Right lobe of liver (tissue), 6 donors: ENCODE data around the gene ITPRIPL1. TPM values are rescaled to one million over a fixed set of nuclear protein-coding genes. Genes with fewer than 3 reads are reported as not detected.

Experiments
- ATAC-seq, 4 donors: fragments of 200-7000 bp; cut with Tn5 transposase; one replicate each; pipeline ENCODE4 v1.9.1; 2020; ENCODE audit warnings: mild to moderate bottlenecking in 4 of 4, moderate library complexity in 4 of 4
- DNase-seq, 3 donors: peaks; one replicate each; pipeline ENCODE4 v3.0.0-alpha.2; 2020
- H3K27ac ChIP-seq, 3 donors: fragments of 200-600 bp; one replicate each; pipeline ENCODE4 v1.8.0; 2022
- H3K27me3 ChIP-seq, 2 donors: fragments of 200-600 bp; one replicate each; pipeline ENCODE4 v1.8.0; 2022
- H3K36me3 ChIP-seq, 4 donors: fragments of 200-600 bp; sonication (generic) in 1 of 4; one replicate each; pipeline versions ENCODE4 v1.5.1 to v1.8.0; 2017 to 2022; ENCODE audit warnings: control low read depth in 1 of 4
- H3K4me1 ChIP-seq, 4 donors: fragments of 200-600 bp; sonication (generic) in 1 of 4; one replicate each; pipeline versions ENCODE4 v1.5.1 to v1.8.0; 2017 to 2022; ENCODE audit warnings: control low read depth in 1 of 4
- H3K4me3 ChIP-seq, 3 donors: fragments of 200-600 bp; one replicate each; pipeline ENCODE4 v1.8.0; 2022
- H3K9me3 ChIP-seq, 4 donors: fragments of 200-600 bp; sonication (generic) in 1 of 4; one replicate each; pipeline versions ENCODE4 v1.5.1 to v1.8.0; 2017 to 2022; ENCODE audit warnings: control low read depth in 1 of 4
- CTCF ChIP-seq, 4 donors: fragments of 200-600 bp in 3 of 4; fragments of 450-650 bp in 1 of 4; IDR thresholded peaks; one replicate each; pipeline versions ENCODE4 v1.5.1 to v1.8.0; 2016 to 2022; ENCODE audit warnings: antibody characterized with exemption in 4 of 4, mild to moderate bottlenecking in 2 of 4
- POLR2A ChIP-seq: fragments of 450-650 bp; IDR thresholded peaks from one replicate; pipeline ENCODE4 v1.6.1; 2017; ENCODE audit warnings: antibody characterized with exemption, mild to moderate bottlenecking
- WGBS: methylation state at CpG from one replicate; pipeline ENCODE4 v1.1.6; 2018; ENCODE audit warnings: low coverage, low lambda C conversion rate; ENCODE audit not compliant: insufficient coverage; ENCODE audit errors: missing lambda C conversion rate; 5-methylcytosine and 5-hydroxymethylcytosine counted together
- intact Hi-C, 2 donors: fragments of 100-400 bp; cut with DNase I; formaldehyde crosslinking; loops; one replicate each; pipeline versions ENCODE4 v1.11.2 to v1.14.1; 2022
- total RNA-seq, 6 experiments: library from RNA; depleted of rRNA in 2 of 6; stranded (reverse); fragments of >200 nt in 2 of 6; fragmentation: NEBNext Ultra II Directional in 3 of 6; extraction: Animal tissue kit (Norgen Biotek cat#: 25700) in 3 of 6; gene quantifications; one replicate each; pipeline versions ENCODE4 v1.1.0 to v1.2.4, GENCODE V29; 2016 to 2023
- donor health status: DM: no; HTN: yes; CAD: no.
- donor health status: DM: no; HTN: no; CAD: no.
- donor health status: DM: no; HTN: no; CAD: no.
- donor health status: DM: no; HTN: yes; CAD: no.
- donor health status: DM: no; HTN: yes; CAD: no.

Gene ITPRIPL1
- total RNA-seq, 6 experiments from 2014 or later, result 0.15 to 1.2 (median 0.24) TPM

- H3K4me3 ChIP-seq, result no peak overlapping the region
- peaks cover 0 to 23% (median 3%) of the 10 kb centered on the region in 4 donors for H3K4me1 ChIP-seq
- H3K27ac ChIP-seq, result peak overlapping the region in 1 of 3 donors; percentile 31
- no peaks in the 10 kb centered on the region for H3K9me3 ChIP-seq
- H3K36me3 ChIP-seq, result no peaks in the 10 kb centered on the region
- intact Hi-C loops, result no loop called here
- WGBS, result 7% methylated on average over 1 of the region's 1 CpG
- peak; percentile 39 to 84 (median 52) for ATAC-seq
- TF ChIP-seq CTCF (IDR thresholded peaks at IDR 0.05), result no peak
- TF ChIP-seq POLR2A, result no peak
- no peak for DNase-seq
- H3K27me3 ChIP-seq, result no peaks in the 10 kb centered on the region
Observed at GRCh38 chr2:96330407-96330806, 5.3 kb downstream of the ITPRIPL1 start.

GRCh38 chr2:96333708-96334107 is 8.6 kb downstream of the ITPRIPL1 start:
- TF ChIP-seq POLR2A, result no peak
- no peak for TF ChIP-seq CTCF (IDR thresholded peaks at IDR 0.05)
- Histone ChIP-seq H3K9me3 (no peaks in the 10 kb centered on the region), H3K4me3 (no peak overlapping the region), H3K4me1 (peaks cover 0 to 23% (median 3%) of the 10 kb centered on the region in 4 donors), H3K27ac (no peak overlapping the region), H3K27me3 (no peaks in the 10 kb centered on the region), H3K36me3 (no peaks in the 10 kb centered on the region)
- WGBS, result no CpG with 5 or more reads among the region's 3 CpGs
- DNase-seq (no peak), ATAC-seq (no peak)
- intact Hi-C loops, result no loop called here

- peak overlapping the region in 1 of 3 donors; percentile 90 for H3K27ac ChIP-seq
- TF ChIP-seq POLR2A, result no peak
- no peak for TF ChIP-seq CTCF (IDR thresholded peaks at IDR 0.05)
Observed at GRCh38 chr2:96336104-96336775, 11.1 kb downstream of the ITPRIPL1 start.

GRCh38 chr2:96336873-96337272 is 11.8 kb downstream of the ITPRIPL1 start:
- no peak for TF ChIP-seq POLR2A
- TF ChIP-seq CTCF (IDR thresholded peaks at IDR 0.05), result no peak
- intact Hi-C loops, result no loop called here
- WGBS, result 69% methylated on average over 3 of the region's 3 CpGs
- no peak overlapping the region for H3K27ac ChIP-seq
- no peak overlapping the region for H3K4me3 ChIP-seq
- no peak for DNase-seq
- ATAC-seq, result no peak
- peaks cover 0 to 6% (median 2%) of the 10 kb centered on the region in 4 donors for H3K4me1 ChIP-seq
- H3K9me3 ChIP-seq, result no peaks in the 10 kb centered on the region
- H3K36me3 ChIP-seq, result no peaks in the 10 kb centered on the region
- no peaks in the 10 kb centered on the region for H3K27me3 ChIP-seq

More at GRCh38 chr2:96336104-96336775, 11.1 kb downstream of the ITPRIPL1 start:
- Histone ChIP-seq H3K9me3 (no peaks in the 10 kb centered on the region), H3K27me3 (no peaks in the 10 kb centered on the region), H3K4me1 (peaks cover 0 to 6% (median 2%) of the 10 kb centered on the region in 4 donors), H3K36me3 (no peaks in the 10 kb centered on the region), H3K4me3 (peak overlapping the region; percentile 57 to 73 (median 71))
- WGBS, result 28% methylated on average over 10 of the region's 15 CpGs
- no peak for DNase-seq
- intact Hi-C loops, result no loop called here
- ATAC-seq, result no peak
